ENCODE results near the gene MYEOV. TPM values are rescaled to one million over a fixed set of nuclear protein-coding genes. Genes with fewer than 3 reads are reported as not detected.

MYEOV gene
- total and polyA plus RNA-seq, 2 of the 8 experiments (the other 6 are each of a cell fraction or from before 2014, with no cell fraction given) = 0.44 to 0.67 TPM

DNA sequence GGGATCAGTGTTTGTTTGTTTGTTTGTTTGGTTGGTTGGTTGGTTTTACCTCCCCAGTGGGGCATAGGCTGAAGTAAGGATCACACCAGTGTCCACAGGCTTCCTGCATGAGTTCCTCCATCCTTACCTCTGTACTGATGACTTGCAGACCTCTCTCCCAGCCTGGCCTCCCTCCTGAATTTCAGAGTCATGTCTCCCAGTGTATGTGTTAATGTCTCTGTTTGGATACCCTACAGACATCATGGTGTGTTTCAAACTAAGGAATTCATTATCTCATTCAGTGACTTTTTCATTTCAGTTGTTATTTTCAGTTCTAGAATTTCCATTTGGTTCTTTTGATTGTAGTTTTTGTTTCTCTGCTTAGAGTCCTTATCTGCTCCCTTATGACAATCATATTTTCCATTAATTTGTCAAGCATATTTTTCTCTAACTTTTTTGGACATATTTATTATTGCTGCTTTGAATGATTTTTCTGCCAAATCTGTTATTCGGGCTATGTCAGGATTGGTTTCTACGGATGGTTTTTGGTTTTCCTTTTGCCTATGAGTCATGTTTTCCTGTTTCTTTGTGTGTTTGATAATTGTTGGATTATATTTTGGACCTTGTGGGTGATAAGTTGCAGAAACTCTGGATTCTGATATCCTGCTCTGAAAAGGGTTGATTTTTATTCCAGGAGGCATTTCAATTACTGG, 23.6 kb downstream of the MYEOV start:
- Histone ChIP-seq H4K20me1 (replicated peaks in 1 of 2; ENCODE audit: control insufficient read depth in 1 of 2, insufficient read depth in 2 of 2, low read length in 2 of 2) (no peaks in the 10 kb centered on the region), H3K79me1 (ENCODE audit: low read depth, low read length) (no peaks in the 10 kb centered on the region), H2AFZ (ENCODE audit: low read length) (no peak overlapping the region), H4K5ac (ENCODE audit: insufficient read length, low read depth, low read length) (no peak overlapping the region), H2BK15ac (ENCODE audit: low read length) (no peak overlapping the region), H4K91ac (replicated peaks; ENCODE audit: insufficient read length, low read length) (no peak overlapping the region), H3K9ac (replicated peaks in 1 of 4; ENCODE audit: extremely low read depth in 1 of 4, low read depth in 3 of 4, low read length in 3 of 4) (no peak overlapping the region), H3K4ac (replicated peaks; ENCODE audit: insufficient read length, low read depth, low read length) (no peak overlapping the region), H2AK5ac (ENCODE audit: low read depth, low read length) (no peak overlapping the region), H3K4me2 (ENCODE audit: insufficient read depth in 1 of 2, low read depth in 2 of 2, low read length in 2 of 2) (no peak overlapping the region), H3K23ac (ENCODE audit: insufficient read length) (no peak overlapping the region), H3K27me3 (replicated peaks in 1 of 4; ENCODE audit: control insufficient read depth in 3 of 4, extremely low read depth in 1 of 4, insufficient read depth in 3 of 4, low read length in 3 of 4) (no peaks in the 10 kb centered on the region; a peak in 1 of 7 replicates), H2BK120ac (replicated peaks; ENCODE audit: low read depth, low read length) (no peak overlapping the region), H3K4me3 (ENCODE audit: extremely low read depth in 1 of 4, insufficient read depth in 2 of 4, low read depth in 3 of 4, low read length in 4 of 4) (no peak overlapping the region), H3K9me3 (ENCODE audit: insufficient read depth in 2 of 2, low read depth in 1 of 2, low read length in 1 of 2) (no peaks in the 10 kb centered on the region), H3K4me1 (replicated peaks in 1 of 4; ENCODE audit: control insufficient read depth in 3 of 4, insufficient read depth in 4 of 4, low read length in 3 of 4) (peaks cover 0 to 5% (median 1%) of the 10 kb centered on the region in 4 experiments; a peak in 2 of 7 replicates), H2BK5ac (ENCODE audit: low read depth, low read length) (no peak overlapping the region), H3K56ac (replicated peaks; ENCODE audit: insufficient read length, low read depth, low read length) (no peak overlapping the region), H4K8ac (ENCODE audit: extremely low read depth, insufficient read depth, low read length) (no peak overlapping the region), H3K14ac (ENCODE audit: insufficient read length) (no peak overlapping the region), H3K27ac (ENCODE audit: low read depth, low read length) (no peak overlapping the region), H2BK12ac (ENCODE audit: low read depth, low read length) (no peak overlapping the region), H2BK20ac (ENCODE audit: low read length) (no peak overlapping the region), H3K36me3 (ENCODE audit: control insufficient read depth in 2 of 4, insufficient read depth in 4 of 4, low read length in 3 of 4) (no peaks in the 10 kb centered on the region), H3K18ac (ENCODE audit: extremely low read depth, low read length) (no peak overlapping the region), H3K23me2 (ENCODE audit: low read depth, low read length) (peaks cover 14% of the 10 kb centered on the region; the same call in 1 of the 2 replicates), H3K79me2 (ENCODE audit: control insufficient read depth in 1 of 2, insufficient read depth in 2 of 2, low read length in 2 of 2) (no peaks in the 10 kb centered on the region)
- FAIRE-seq = no peak
- CTCF ChIA-PET (ENCODE audit: partially characterized antibody) = interaction anchor here (1.1 to 1.2 kb wide), 3 partner anchors 10 to 25 kb away, joined by 3 read pairs; no protein-coding TSS in a partner anchor
- WGBS, 2 experiments (ENCODE audit: extremely low coverage in 1 of 2, insufficient coverage in 1 of 2, insufficient read length in 1 of 2, insufficient replicate concordance in 2 of 2, low coverage in 1 of 2, low lambda C conversion rate in 2 of 2, missing lambda C conversion rate in 1 of 2) = 91% methylated on average over 2 of the region's 2 CpGs; no CpG with 5 or more reads in 1 of the 2 experiments
- POLR2A ChIA-PET (ENCODE audit: partially characterized antibody) = interaction anchor here (1.1 kb wide), 1 partner anchor 43 kb away, joined by 3 read pairs; no protein-coding TSS in a partner anchor
- DNase-seq (ENCODE audit: low read depth in 1 of 2, low spot score in 2 of 2) = no peak

Data from H1 (cell line).